K562 (cell line): Measurements from ENCODE around the gene CMSS1. TPM values are rescaled to one million over a fixed set of nuclear protein-coding genes. Genes with fewer than 3 reads are reported as not detected.

ENCODE experiments used
- ATAC-seq: fragments of 200-7000 bp; cut with Tn5 transposase; 3 replicates; pipeline ENCODE4 v1.9.1; 2020; ENCODE audit warnings: moderate library complexity
- BruUV-seq: library from RNA; stranded (reverse); fragments of 400-500 nt; replicated peaks from 2 replicates; lab custom pipeline; 2021; lab: Mats Ljungman, UMichigan
- CTCF ChIA-PET: fragments of 300-600 bp; formaldehyde crosslinking; extraction: SDS; loops from one replicate; lab custom pipeline; 2021; ENCODE audit warnings: low intra/inter-chr PET ratio; lab: Yijun Ruan, JAX
- POLR2A ChIA-PET: fragments of 300-600, 350-650 bp; sonication (Branson Sonifier 250); formaldehyde crosslinking; extraction: SDS; loops from one replicate; lab custom pipeline; 2021; ENCODE audit warnings: antibody characterized with exemption, inconsistent platforms; lab: Yijun Ruan, JAX
- DNase-seq, 4 experiments: peaks; one replicate each; pipeline versions ENCODE4 v3.0.0 to v3.0.0-alpha.2; 2011 to 2018; ENCODE audit warnings: low spot score in 3 of 4, mixed read lengths in 3 of 4; ENCODE audit errors: extremely low read depth in 1 of 4
- FAIRE-seq: peaks from 2 replicates; lab custom pipeline; 2011; peaks lifted over from hg19 to GRCh38; lab: Jason Lieb, UNC
- H2AFZ ChIP-seq: 2 replicates; pipeline ENCODE4 v1.6.0; 2011; ENCODE audit warnings: low read depth, low read length, control low read depth, inconsistent platforms
- H3K27ac ChIP-seq: fragments of 200-600 bp; 3 replicates; pipeline ENCODE4 v1.8.0; 2011; ENCODE audit warnings: low read depth, mild to moderate bottlenecking, control low read depth, inconsistent platforms, low read length, moderate library complexity, mixed read lengths; ENCODE audit errors: extremely low read depth
- H3K27me3 ChIP-seq, 2 experiments: fragments of 300-600 bp in 1 of 2; 2 replicates in 1 of 2; 3 replicates in 1 of 2; pipeline versions ENCODE4 v1.6.0 to v1.8.0; 2011; ENCODE audit warnings: inconsistent platforms in 2 of 2, low read length in 2 of 2, mild to moderate bottlenecking in 1 of 2, mixed read lengths in 1 of 2, moderate library complexity in 1 of 2; ENCODE audit not compliant: control insufficient read depth in 2 of 2, insufficient read depth in 2 of 2
- H3K36me3 ChIP-seq: fragments of 300-600 bp; 3 replicates; pipeline ENCODE4 v1.8.0; 2011; ENCODE audit warnings: mild to moderate bottlenecking, low read length, inconsistent platforms; ENCODE audit not compliant: control insufficient read depth, insufficient read depth
- H3K4me1 ChIP-seq, 2 experiments: fragments of 200-600 bp in 1 of 2; replicated peaks in 1 of 2; 2 replicates in 1 of 2; 3 replicates in 1 of 2; pipeline versions ENCODE4 v1.5.1 to v1.8.0; 2011; ENCODE audit warnings: inconsistent platforms in 2 of 2, low read length in 2 of 2, mild to moderate bottlenecking in 1 of 2, mixed read lengths in 1 of 2, moderate library complexity in 1 of 2; ENCODE audit not compliant: control insufficient read depth in 2 of 2, insufficient read depth in 2 of 2
- H3K4me2 ChIP-seq: 2 replicates; pipeline ENCODE4 v1.6.1; 2011; ENCODE audit warnings: low read length, control low read depth, inconsistent platforms, mixed read lengths; ENCODE audit not compliant: insufficient read depth
- H3K4me3 ChIP-seq: fragments of 200-600 bp; sonication (generic), shearing (Covaris generic); 2 replicates; pipeline ENCODE4 v1.5.1; 2016; ENCODE audit warnings: control low read depth, inconsistent platforms
- H3K79me2 ChIP-seq: fragments of 200-600 bp; 3 replicates; pipeline ENCODE4 v1.8.0; 2011; ENCODE audit warnings: low read length, inconsistent platforms; ENCODE audit not compliant: control insufficient read depth, insufficient read depth
- H3K9ac ChIP-seq, 2 experiments: 2 replicates each; pipeline versions ENCODE4 v1.6.0 to v1.6.1; 2011; ENCODE audit warnings: low read depth in 2 of 2, low read length in 2 of 2, control low read depth in 1 of 2, inconsistent platforms in 1 of 2, mild to moderate bottlenecking in 1 of 2, mixed read lengths in 1 of 2; ENCODE audit not compliant: insufficient read depth in 1 of 2
- H3K9me1 ChIP-seq: one replicate; pipeline ENCODE4 v1.6.0; 2011; ENCODE audit warnings: inconsistent platforms, mild to moderate bottlenecking, low read length, moderate library complexity; ENCODE audit not compliant: control insufficient read depth, insufficient read depth
- H3K9me3 ChIP-seq: replicated peaks from 2 replicates; pipeline ENCODE4 v1.5.1; 2011; ENCODE audit warnings: low read depth, low read length, inconsistent platforms; ENCODE audit not compliant: control insufficient read depth, insufficient read depth
- H4K20me1 ChIP-seq: replicated peaks from 2 replicates; pipeline ENCODE4 v1.6.1; 2011; ENCODE audit warnings: low read length, inconsistent platforms, mixed read lengths; ENCODE audit not compliant: control insufficient read depth, insufficient read depth
- BMI1 ChIP-seq: fragments of 150-350 bp; IDR thresholded peaks from 2 replicates; pipeline ENCODE4 v1.6.1; 2014; ENCODE audit warnings: low read length
- HDAC1 ChIP-seq, 2 experiments: fragments of 450-650 bp; IDR thresholded peaks; 2 replicates each; pipeline ENCODE4 v1.6.1; 2016 to 2017; ENCODE audit warnings: inconsistent platforms in 1 of 2, mild to moderate bottlenecking in 1 of 2, moderate library complexity in 1 of 2
- MEF2D ChIP-seq: conservative IDR thresholded peaks from 2 replicates; pipeline ENCODE4 v1.6.1; 2016; ENCODE audit warnings: low read depth, missing genetic modification characterization, missing compliant biosample characterization
- MEIS2 ChIP-seq: fragments of 450-650 bp; IDR thresholded peaks from 2 replicates; pipeline ENCODE4 v1.6.1; 2014; ENCODE audit warnings: mild to moderate bottlenecking; ENCODE audit not compliant: partially characterized antibody
- NFRKB ChIP-seq: fragments of 450-650 bp; IDR thresholded peaks from 2 replicates; pipeline ENCODE4 v1.6.1; 2016; ENCODE audit warnings: low read depth
- SMAD3 ChIP-seq: fragments of 450-650 bp; formaldehyde crosslinking; conservative IDR thresholded peaks from 2 replicates; pipeline ENCODE4 v1.4.0; 2020; ENCODE audit warnings: mild to moderate bottlenecking
- ZNF280A ChIP-seq: fragments of 450-650 bp; IDR thresholded peaks from 2 replicates; pipeline ENCODE4 v1.6.1; 2018; ENCODE audit warnings: mild to moderate bottlenecking, low read depth; ENCODE audit not compliant: partially characterized antibody
- ZNF551 ChIP-seq: fragments of 250-450 bp; sonication (Bioruptor Pico); IDR thresholded peaks from 2 replicates; pipeline ENCODE4 v1.5.0; 2021; ENCODE audit warnings: mild to moderate bottlenecking, moderate library complexity
- ZNF639 ChIP-seq, 2 experiments: fragments of 200-800 bp in 1 of 2; sonication (Bioruptor generic) in 1 of 2; sonication (generic) in 1 of 2; formaldehyde crosslinking in 1 of 2; IDR thresholded peaks in 1 of 2; conservative IDR thresholded peaks in 1 of 2; 2 replicates each; pipeline versions ENCODE4 v1.5.0 to v1.6.1; 2016 to 2020; ENCODE audit warnings: missing compliant biosample characterization in 1 of 2, missing genetic modification characterization in 1 of 2, missing genetic modification reagents in 1 of 2
- ZNF699 ChIP-seq: fragments of 250-450 bp; sonication (Bioruptor Pico); IDR thresholded peaks from 2 replicates; pipeline ENCODE4 v1.8.0; 2021; ENCODE audit warnings: mild to moderate bottlenecking, moderate library complexity; ENCODE audit not compliant: insufficient replicate concordance
- WGBS: fragments of 100-300 bp; shearing (Covaris generic); methylation state at CpG from one replicate; pipeline ENCODE4 v1.1.6; 2016; ENCODE audit warnings: low coverage, mixed read lengths; ENCODE audit not compliant: insufficient coverage; ENCODE audit errors: missing lambda C conversion rate; 5-methylcytosine and 5-hydroxymethylcytosine counted together
- in situ Hi-C: fragments of 300-500 bp; cut with MboI; formaldehyde crosslinking; loops from 4 replicates; pipeline ENCODE4 v1.15.0; 2018; ENCODE audit warnings: inconsistent platforms, mixed read lengths
- intact Hi-C: fragments of 100-400 bp; cut with micrococcal nuclease; formaldehyde crosslinking; loops from 2 replicates; pipeline ENCODE4 v1.14.2; 2022
- polyA plus RNA-seq, 8 experiments: library from polyadenylated mRNA; depleted of rRNA in 4 of 8; stranded (reverse) in 5 of 8; unstranded in 3 of 8; fragments of >200 nt; fragmentation: Nextera tagmentation in 2 of 8; fragmentation: Illumina TruSeq in 1 of 8; extraction: Ambion mirVana in 2 of 8; extraction: Trizol in 1 of 8; gene quantifications; 2 replicates each; pipeline versions ENCODE4 v1.2.1 to v1.2.3, GENCODE V29; 2011 to 2014; ENCODE audit warnings: inconsistent platforms in 1 of 8, missing spikeins in 1 of 8
- total RNA-seq, 7 experiments: library from RNA; depleted of rRNA in 6 of 7; stranded (reverse); fragments of >200 nt in 6 of 7; fragmentation: Illumina TruSeq in 2 of 7; extraction: Trizol in 2 of 7; gene quantifications; 2 replicates each; pipeline versions ENCODE4 v1.2.1 to v1.2.3, GENCODE V29; 2011 to 2021; ENCODE audit warnings: low replicate concordance in 1 of 7

CMSS1 gene
- total and polyA plus RNA-seq, 9 of the 15 experiments (the other 6 are each of a cell fraction or from before 2014, with no cell fraction given): 46.9 to 109 (median 72.3) TPM

GRCh38 chr3:99872923-99873254 is 55.2 kb downstream of the CMSS1 start:
- intact Hi-C loops (no loop called here), in situ Hi-C loops (no loop called here)
- no peaks in the 10 kb centered on the region for H3K27me3 ChIP-seq
- CTCF ChIA-PET: interaction anchor here (0.6 kb wide), 1 partner anchor 50 kb away, joined by 4 read pairs; no protein-coding TSS in a partner anchor
- peak overlapping the region; percentile 64; the same call in 1 of the 3 replicates for H3K27ac ChIP-seq
- H3K36me3 ChIP-seq: no peaks in the 10 kb centered on the region; the same call in 2 of the 3 replicates
- peak overlapping the region; percentile 23 for H3K4me2 ChIP-seq
- H3K9me1 ChIP-seq: no peaks in the 10 kb centered on the region
- no peak overlapping the region for H3K9ac ChIP-seq
- H3K4me1 ChIP-seq: peaks cover 10 to 31% of the 10 kb centered on the region in 2 experiments; a peak in 4 of 5 replicates
- no peak overlapping the region for H2AFZ ChIP-seq
- BruUV-seq: no TSS peak
- POLR2A ChIA-PET: no interaction called here
- FAIRE-seq: no peak
- peaks cover 72% of the 10 kb centered on the region for H3K79me2 ChIP-seq
- TF ChIP-seq MEF2D (tag) (no peak), MEIS2 (peak; percentile 45)
- DNase-seq: peak in 2 of 4 experiments; percentile 6 to 15
- ATAC-seq: 0 out of 3 replicates have a peak, but pooled peaks have one; percentile 2
- H3K9me3 ChIP-seq: no peaks in the 10 kb centered on the region
- H3K4me3 ChIP-seq: no peak overlapping the region
- no peaks in the 10 kb centered on the region for H4K20me1 ChIP-seq

- FAIRE-seq: no peak
- WGBS: 25% methylated on average over 2 of the region's 2 CpGs
- intact Hi-C loops (no loop called here), in situ Hi-C loops (no loop called here)
- H2AFZ ChIP-seq: no peak overlapping the region
- ChIA-PET POLR2A (no interaction called here), CTCF (interaction anchor here (0.6 kb wide), 1 partner anchor 51 kb away, joined by 4 read pairs; no protein-coding TSS in a partner anchor)
- no peak overlapping the region for H3K4me2 ChIP-seq
- H3K9ac ChIP-seq: no peak overlapping the region
- H3K79me2 ChIP-seq: peaks cover 76% of the 10 kb centered on the region
- TF ChIP-seq NFRKB (no peak), HDAC1 (IDR thresholded peaks at IDR 0.05) (no peak), ZNF551 (CRISPR knock-in tag) (no peak), ZNF699 (no peak), ZNF280A (no peak), BMI1 (no peak), ZNF639 (CRISPR knock-in tag; conservative IDR thresholded peaks at IDR 0.05 in 1 of 2, IDR thresholded peaks at IDR 0.05 in 1 of 2) (no peak), SMAD3 (CRISPR knock-in tag) (no peak)
- ATAC-seq: no peak
- H3K4me3 ChIP-seq: no peak overlapping the region
- no peaks in the 10 kb centered on the region for H3K27me3 ChIP-seq
- no peaks in the 10 kb centered on the region for H3K9me1 ChIP-seq
- no peak overlapping the region for H3K27ac ChIP-seq
- H3K9me3 ChIP-seq: no peaks in the 10 kb centered on the region
- BruUV-seq: no TSS peak
- no peaks in the 10 kb centered on the region for H4K20me1 ChIP-seq
- DNase-seq: no peak
- peaks cover 10 to 33% of the 10 kb centered on the region in 2 experiments; a peak in 4 of 5 replicates for H3K4me1 ChIP-seq
- H3K36me3 ChIP-seq: no peaks in the 10 kb centered on the region; the same call in 2 of the 3 replicates
These were observed 55.8 kb downstream of the CMSS1 start for GRCh38 chr3:99873269-99874102.
